Breast epithelium (tissue), 3 donors: Measurements from ENCODE around the gene CCDC7.

Source experiments
- CTCF ChIP-seq, 3 donors: fragments of 450-650 bp; IDR thresholded peaks; one replicate each; pipeline ENCODE4 v1.5.1; 2016 to 2017; ENCODE audit warnings: antibody characterized with exemption in 3 of 3, mild to moderate bottlenecking in 3 of 3, moderate library complexity in 3 of 3
- POLR2A ChIP-seq: fragments of 450-650 bp; IDR thresholded peaks from one replicate; pipeline ENCODE4 v1.6.1; 2016; ENCODE audit warnings: antibody characterized with exemption, mild to moderate bottlenecking, moderate library complexity

DNA sequence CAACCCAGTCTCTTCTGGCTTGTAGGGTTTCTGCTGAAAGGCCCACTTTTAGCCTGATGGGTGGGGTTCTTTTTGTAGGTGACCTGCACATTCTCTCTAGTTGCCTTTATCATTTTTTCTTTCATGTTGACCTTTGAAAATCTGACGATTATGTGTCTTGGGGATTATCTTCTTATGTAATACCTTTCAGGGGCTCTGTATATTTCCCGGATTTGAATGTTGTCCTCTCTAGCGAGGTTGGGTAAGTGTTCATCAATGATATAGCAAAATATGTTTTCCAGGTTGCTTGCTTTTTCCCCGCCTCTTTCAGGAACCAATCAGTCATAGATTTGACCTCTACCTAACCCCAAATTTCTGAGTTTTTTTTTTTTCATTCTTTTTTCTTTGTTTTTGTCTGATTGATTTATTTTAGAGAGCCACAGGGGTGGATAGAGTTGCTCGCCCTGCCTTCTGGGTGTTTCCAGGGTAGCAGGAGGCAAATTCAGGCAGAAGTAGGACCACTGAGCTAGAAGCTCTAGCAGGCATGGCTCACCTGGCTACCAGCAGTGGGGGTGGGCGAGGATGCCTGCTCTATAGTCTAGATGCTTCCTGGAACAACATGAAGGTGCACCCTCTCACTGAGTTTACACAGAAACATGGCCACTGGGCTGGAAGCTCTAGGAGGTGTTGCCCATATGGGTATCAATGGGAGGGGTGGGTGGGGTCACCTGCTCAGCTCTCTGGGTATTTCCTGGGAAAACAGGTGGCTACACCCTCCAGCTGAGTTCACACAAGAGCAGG lies 94.9 kb downstream of the CCDC7 start:
- TF ChIP-seq CTCF (IDR thresholded peaks at IDR 0.05) (no peak), POLR2A (no peak)
